22Rv1 (cell line): Measurements from ENCODE around the gene HCN3.

Experiments
- CTCF ChIP-seq: fragments of 450-650 bp; IDR thresholded peaks from 2 replicates; pipeline ENCODE4 v1.5.1; 2017; ENCODE audit warnings: mild to moderate bottlenecking
- ZFX ChIP-seq: fragments of 450-650 bp; IDR thresholded peaks from 2 replicates; pipeline ENCODE4 v1.6.1; 2017; ENCODE audit warnings: antibody characterized with exemption, borderline replicate concordance

GRCh38 chr1:155282488-155283091, 5.3 kb downstream of the HCN3 start:
- TF ChIP-seq CTCF (no peak), ZFX (no peak)
